Mesenteric fat pad (tissue), 1 donor: Measurements from ENCODE around the gene NADK. TPM values are rescaled to one million over a fixed set of nuclear protein-coding genes. Genes with fewer than 3 reads are reported as not detected.

Source experiments
- DNase-seq: peaks from one replicate; pipeline ENCODE4 v3.0.0-alpha.2; 2020; ENCODE audit warnings: low spot score
- total RNA-seq: library from RNA; stranded (reverse); fragmentation: NEBNext Ultra II Directional; extraction: Animal tissue kit (Norgen Biotek cat#: 25700); gene quantifications from one replicate; pipeline ENCODE4 v1.2.1, GENCODE V29; 2021
- donor health status: DM: yes; HTN: yes; CAD: no.

The NADK gene
- total RNA-seq, 1 donor from 2014 or later: 165 TPM

DNA sequence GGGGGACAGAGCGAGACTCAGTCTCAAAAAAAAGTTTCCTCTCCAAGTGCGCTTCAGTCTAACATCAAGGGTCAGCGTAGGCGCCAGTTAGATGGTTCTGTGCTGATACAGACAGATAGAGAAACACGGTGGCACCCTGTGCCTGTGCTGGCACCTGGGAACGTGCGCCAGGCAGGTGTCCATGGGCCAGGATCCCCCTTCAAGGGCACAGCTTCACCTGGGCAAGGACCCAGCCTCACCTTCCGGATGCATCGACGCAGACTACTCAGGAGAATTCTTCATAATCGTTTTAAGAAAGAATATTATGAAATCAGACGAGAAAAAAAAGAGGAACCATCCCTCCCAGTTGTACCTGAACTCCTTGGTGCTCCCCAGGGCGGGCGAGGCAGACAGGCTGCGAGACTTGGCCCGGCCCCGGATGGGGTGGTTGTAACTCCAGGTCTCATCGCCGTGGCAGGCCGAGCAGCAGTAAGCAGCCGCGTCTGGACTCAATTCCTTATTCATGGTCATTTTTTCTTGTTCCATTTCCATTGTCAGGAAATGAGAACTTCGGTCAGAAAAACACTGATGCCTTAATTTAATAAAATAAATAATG is 13.3 kb downstream of the NADK start:
- DNase-seq: peak; percentile 76

DNA sequence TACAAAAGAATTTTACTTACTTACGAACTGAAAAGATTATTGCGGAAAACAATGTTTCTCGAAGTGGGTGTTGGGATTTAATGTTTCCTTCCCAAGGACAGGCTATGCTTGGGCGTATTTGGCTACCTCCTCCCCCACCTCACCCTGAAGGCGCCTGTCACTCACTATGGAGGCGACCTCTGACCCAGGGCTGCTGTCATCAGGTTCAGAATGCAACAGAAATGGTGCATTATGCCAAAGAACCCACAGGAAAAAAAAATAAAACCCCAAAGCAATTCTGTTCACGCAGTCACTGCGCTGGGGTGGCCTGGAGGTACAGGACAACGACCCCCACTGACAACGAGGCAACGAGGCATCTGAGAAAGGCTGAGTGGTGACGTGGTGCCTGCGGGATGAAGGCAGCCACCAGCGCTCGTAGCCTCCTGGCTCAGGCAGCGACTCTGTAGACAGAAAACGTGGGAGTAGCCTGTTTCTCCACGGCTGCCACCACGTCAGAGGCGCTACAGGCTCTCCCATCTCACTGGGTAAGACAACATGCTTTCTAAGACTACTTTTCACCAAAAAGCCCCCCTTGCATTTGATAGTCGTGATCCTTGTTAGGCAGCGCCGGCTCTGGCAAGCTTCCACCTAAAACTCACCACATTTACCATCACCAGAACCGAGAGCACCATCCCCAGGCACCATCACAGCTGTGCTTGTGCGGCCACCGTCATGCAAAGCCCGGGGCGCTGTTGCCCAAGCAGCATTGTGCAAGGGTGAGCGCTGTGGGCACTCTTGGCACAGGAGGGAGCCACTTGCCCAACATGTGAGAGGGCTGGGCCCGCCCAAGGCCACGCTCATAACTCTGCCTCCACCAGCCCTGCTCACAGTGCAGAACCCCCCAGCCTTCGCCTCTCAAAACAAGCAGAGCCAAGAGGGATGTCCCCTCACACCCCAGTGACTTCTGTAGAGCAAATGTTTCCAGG is 14.3 kb downstream of the NADK start:
- DNase-seq: peak; percentile 92

DNA sequence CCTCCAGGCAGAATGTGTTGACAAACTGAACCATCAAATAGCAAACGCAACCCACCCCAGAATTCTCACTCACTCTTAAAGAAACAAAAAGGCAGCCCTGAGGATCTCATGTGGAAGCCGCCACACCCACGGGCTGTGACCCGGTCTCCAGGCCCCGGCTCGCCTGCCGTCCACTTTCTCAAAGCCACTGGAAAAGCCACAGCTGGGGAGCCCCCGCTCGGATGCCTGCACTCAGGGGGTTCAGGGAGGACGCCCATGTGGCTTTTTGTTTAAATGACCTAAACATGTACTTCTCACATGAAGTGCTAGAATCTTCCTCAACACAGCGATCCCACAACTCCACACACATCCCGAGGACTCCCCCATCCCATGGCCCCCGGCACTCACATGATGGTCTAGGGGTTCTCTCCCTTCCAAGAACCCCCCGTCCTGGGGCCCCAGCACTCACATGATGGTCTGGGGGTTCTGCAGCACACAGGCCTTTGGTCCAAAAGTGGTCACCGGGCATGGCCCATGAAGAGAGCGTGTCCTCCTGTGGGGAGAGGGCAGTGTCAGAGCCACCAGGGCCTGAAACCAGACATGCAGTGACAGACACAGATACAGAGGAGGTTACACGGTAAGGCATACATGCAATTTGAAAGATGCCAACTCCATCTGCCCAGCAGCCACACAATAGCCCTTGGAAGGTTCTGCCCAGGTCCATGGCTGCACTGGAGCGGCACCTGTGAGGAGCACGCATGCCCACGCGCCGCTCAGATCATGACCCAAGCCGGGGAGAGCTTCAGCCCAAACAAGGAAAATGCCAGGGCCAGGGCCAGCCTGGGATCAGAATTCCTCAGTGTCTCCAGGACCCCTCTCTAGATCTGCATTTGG is 16.5 kb downstream of the NADK start:
- peak; percentile 84 for DNase-seq

DNA sequence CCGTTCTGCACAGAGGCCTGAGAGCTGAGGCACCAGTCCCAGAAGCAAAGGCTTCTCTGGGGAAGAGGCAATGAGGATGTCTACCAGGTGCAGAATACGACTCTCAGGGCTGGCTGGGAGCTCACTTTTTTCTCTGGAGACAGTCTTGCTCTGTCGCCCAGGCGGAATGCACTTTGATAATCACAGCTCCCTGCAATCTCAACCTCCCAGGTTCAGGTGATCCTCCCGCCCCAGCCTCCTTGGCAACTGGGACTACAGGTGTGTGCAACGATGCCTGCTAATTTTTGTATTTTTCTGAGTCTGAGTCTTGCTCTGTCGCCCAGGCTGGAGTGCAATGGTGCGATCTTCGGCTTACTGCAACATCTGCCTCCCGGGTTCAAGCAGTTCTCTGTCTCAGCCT is 17.6 kb downstream of the NADK start:
- no peak for DNase-seq

DNA sequence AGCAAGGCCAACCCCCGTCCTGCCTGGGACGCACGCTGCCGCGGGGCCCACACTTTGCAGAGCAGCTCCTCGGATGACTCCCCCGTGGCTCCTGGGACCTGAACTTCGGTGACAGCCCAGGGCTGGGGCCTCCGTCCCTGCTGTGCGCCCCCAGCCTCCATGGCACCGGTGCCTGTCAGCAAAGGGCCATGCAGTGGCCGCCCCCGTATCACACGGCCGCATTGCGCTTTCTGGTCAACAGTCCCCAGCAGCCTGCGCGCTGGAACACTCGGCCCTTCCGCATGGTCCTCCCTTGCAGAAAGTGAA is 18.0 kb downstream of the NADK start:
- peak; percentile 86 for DNase-seq

DNA sequence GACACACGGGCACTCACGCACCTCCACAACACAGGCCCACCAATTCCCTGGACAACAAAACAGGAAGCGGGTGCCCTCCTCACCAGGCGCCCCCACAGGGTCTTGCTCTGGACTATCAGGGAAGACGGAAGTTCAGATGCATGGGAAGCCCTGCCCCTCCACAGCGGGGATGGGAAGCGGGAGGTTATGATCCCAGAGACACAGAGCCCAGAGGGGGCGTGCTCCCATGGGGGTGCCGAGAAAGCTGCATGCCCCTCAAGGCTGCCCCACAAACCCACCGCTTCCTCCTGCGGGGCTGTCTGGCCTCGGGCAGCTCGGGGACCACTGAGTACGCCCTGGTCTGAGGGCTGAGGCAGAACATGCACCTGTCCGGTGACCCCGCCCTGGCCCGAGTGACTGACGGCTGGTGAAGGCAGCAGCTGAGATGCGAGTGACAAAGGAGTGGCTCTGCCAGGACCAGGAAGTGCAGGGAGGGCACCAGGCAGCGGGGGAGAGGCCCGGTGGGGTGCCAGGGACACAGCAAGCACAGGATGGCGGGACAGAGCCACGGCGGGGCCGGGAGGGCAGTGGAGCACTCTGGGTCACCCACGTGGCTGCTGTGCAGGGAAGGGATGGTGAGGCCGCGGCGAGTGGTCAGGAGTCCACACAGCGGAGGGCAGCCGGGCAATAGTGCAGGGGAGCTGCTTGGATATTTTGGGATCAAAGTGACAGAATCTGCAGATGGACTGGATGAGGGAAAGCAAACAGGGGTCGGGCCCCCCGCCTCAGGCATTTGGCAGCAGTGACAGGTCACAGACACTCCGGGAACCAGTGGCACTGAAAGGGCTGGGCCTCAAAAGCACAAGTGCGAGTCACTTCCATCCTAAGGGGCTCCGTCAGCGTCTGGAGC is 18.6 kb downstream of the NADK start:
- peak; percentile 87 for DNase-seq

DNA sequence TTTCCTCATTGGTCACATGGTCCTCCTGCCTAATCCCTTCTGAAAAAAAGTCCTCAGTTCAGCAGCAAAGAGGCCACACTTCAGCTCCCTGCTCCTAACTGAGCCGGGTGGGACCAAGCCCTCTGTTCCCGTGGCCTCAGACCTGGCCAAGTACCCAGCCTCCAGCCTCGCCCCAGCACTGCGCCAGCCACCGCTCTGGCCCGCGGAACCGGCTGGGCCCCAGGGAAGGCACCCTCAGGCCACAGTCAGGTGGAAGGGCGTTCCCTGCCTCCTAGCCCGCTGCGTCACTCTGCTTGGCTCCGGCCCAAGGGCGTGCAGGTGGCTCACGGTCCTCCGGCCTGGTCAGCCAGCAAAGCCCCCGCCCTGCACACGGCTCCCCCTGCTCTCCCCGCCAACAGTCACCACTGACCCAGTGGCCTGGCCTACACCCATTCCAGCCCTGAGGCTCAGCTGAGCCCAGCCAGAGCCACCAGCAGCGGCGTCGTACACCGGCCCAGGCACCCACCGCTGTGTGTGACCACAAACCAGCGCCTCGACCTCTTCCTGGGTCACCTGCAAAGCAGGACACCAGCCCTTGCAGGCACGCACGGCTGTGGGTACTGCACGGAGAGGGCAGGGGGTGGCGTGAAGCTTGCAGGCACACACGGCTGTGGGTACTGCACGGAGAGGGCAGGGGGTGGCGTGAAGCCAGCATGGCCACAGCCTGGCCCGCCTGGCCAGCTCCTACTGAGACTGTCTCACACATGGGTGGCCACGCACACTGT is 19.4 kb downstream of the NADK start:
- DNase-seq: peak; percentile 91

DNA sequence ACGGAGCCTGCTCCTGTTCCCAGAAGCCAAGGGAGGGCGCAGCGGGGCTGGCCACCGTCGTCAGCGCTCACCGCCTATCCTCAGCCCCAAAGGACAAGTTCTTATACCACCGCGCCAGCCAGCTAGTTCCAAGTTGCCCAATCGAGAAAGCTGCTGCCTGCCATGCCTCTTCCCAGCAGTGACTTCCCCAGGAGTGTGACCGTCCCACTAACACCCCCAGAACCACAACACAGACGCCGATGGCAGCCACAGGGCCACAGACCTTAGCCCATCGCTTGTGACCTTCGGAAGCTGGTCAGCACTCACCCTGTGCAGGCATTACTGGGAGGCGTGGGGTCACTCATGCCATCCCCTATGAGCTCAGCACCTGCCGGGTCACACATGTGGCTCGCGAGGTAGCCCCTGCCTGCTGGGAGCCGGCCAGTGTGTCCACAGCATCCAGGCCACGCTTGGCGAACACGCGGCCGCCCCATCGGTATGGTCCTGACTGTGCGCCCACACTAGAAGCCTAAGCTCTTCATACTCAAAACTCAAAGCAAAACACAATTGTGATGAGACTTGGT is 20.1 kb downstream of the NADK start:
- peak; percentile 87 for DNase-seq

DNA sequence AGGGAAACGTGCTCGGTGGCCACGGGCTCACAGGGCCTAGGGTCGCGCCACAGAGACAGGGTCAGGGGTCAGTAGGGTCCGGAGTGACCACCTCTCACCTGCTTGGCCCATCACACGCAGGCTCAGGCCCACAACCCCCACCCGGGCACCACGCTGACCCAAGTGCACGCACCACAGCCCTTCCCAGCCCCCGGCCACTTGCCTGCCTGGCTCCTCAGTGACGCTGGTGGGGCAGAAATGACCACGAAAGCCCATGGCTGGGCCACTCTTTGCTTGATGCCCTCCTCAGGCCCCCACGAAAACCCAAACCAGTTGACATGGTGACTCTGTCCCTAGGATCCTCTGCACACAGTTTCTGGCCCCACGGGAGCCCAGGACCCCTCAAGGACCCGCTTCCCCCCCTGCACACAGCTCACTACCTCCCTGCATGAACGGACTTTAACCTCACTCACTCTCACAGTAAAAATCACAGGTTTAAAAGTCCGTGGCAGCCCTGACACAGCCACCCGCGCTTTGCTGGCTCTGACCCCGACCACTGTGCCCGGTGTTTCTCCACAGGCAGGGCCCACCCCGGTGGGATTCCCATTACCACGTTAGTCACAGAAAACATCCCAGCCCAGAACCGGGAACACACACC is 20.7 kb downstream of the NADK start:
- DNase-seq: peak; percentile 83

DNA sequence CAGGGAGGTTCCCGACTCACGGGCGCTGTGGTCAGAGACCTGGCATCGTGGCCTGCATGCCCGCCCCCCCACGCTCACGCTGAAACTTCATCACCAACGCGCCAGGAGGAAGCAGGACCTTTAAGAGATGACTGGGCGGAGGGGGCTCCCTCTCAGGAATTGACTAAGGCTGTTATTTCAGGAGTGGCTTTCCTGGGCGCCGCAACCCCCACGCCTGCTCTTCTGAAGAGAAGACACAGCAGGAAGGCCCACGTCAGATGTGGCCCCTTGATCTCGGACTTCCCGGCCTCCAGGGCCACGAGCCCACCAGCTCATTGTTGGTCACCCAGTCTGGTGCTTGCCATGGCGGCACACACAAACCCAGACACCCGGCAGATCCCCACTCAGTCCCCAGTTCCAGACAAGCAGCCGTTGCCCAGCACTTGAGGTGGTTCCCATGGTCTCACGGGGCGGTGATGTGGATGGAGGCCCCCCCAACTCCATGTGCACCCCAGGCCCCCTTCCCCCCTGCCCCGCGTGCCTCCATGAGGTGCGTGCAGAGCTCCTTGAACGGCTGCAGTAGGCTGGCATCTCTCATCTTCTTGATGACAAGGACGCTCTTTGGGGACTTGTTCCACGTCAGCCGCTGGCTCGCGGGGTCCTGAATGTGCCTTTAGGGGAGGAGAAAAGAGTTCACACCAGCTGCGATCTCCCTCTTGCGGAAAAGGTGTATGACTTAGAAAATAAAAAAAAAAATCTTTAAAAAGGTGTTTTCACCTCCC is 21.4 kb downstream of the NADK start:
- DNase-seq: peak; percentile 79

DNA sequence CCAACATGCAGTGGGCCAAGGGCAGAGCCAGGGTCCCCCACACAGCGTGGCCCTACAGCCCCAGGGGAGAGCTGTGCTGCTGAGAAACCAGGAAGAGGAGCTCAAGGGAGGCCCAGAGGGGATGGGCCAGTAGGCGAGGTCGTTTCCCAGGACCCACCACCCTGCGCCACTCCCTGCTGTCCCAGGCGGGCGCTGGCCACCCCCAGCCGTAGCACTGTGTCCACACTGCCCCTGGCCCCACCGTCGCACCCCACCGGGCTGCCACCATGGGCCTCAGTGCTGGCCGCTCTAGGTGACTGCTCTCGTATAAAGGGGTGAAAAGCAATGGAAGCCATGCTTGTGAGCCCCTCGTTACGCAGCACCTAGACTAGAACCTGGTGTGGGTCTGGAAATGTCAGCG is 22.4 kb downstream of the NADK start:
- peak; percentile 57 for DNase-seq

DNA sequence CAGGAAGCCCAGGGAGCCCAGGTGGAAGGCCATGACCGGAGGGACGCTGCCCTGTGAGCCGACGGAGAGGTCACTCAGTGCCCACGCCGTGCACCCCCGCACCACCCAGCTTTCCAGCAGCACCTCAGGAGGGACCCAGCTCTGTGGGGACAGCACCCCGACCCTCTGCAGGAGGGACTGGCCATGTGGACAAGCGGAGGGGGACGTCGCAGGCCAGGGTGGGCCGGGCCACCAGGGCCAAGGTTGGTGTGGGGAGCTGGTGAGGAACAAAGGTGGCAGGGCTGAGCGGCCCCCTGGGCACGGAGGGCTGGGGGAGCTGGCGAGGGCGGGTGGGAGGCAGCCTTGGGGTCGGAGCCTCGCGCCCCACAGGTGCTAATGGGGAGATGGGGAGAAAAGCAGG is 22.8 kb downstream of the NADK start:
- DNase-seq: peak; percentile 71

DNA sequence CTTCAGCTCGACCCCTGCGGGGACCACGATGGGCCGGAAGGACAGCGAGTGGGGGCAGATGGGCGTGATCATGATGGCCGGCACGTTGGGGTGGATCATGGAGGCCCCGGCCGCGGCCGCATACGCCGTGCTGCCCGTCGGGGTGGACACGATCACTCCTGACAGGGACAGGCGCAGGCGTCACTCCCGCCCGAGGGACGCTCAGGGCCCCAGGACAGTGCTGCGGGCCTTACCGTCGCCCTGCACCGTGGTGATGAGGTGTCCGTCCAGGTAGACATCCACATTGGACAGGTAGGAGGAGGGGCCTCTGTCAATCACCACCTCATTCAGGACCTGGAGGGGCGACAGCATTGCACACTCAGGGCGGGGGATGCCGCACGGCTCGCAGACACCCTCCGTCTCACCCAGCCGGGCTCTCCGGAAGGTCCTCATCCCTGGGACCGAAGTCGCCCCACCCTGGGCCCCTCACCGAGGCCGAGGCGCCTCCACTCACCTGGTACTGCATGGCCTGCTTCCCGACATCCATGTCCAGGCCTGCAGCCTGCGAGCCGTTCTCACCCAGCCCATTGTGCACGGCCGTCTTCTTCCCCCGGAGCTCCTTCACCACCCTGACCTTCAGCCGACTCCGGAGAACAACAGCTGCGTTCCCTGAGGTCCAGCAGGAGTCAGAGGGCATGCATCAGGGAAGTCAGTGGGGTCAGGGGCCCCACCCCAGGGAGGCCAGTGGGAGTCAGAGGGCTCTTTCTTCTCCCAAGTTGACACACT is 24.0 kb downstream of the NADK start:
- DNase-seq: peak; percentile 60

DNA sequence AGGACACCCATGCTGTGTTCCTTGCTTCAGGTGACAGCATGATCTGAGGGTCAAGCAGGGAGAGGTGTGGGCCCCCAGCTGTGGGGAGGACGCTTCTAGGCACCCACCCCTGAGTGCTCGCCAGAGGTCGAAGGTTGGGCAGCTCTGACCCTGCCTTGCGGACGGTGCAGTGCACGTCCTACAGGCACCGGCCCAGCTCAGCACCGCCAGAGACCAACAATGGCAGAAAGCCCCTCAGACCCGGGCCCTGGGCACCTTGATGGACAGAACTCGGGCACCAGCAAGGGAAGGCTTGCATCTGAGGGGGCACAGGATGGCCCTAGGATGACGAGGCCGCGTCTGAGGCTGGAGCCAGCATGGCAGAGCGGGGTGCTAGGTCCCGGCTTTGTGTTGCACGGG is 24.7 kb downstream of the NADK start:
- DNase-seq: peak; percentile 81

DNA sequence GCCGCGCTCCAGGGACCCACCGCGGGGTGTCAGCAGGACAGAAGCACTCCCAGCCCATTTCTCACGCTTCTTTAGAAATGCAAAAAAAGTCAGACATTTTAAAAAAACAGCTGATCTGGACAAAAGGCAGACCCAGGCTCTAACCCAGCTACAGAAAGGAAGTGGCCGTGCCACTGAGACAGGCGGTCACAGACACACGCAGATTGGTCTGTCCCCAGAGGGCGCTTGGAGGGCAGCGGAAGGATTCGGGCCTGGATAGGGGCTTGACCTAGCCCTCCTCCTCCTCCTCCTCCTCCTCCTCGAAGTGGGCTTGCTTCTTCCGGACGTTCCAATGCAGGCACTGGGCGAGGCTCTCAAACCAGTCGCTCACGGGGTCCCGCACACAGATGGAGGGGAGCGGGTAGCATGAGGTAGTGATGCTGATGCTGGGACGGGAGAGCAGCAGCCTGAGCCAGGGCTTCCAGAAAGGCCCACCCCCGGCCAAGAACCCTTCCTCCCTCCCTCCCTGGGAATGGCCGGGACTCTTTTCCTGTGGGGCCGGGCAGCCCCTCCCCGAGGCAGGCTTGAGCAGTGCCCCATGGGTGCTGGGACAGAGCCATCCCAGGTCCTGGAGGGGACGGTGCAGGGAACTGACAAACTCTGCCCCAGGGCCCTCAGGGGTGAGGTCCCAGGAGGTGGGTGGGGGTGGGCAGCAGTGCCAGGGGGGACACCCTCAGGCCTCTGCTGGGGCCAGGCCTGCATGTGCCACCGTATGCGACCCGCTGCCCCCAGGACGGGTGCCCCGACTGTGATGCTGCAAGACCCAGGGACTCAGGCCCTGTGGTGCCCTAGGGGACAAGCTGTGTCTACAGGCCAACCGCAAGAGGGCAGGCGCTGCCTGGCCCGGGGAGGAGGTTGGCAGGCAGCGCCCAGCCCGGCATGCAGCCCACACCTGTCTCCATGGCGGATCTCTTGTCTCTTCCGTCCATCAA is 25.3 kb downstream of the NADK start:
- peak; percentile 80 for DNase-seq

DNA sequence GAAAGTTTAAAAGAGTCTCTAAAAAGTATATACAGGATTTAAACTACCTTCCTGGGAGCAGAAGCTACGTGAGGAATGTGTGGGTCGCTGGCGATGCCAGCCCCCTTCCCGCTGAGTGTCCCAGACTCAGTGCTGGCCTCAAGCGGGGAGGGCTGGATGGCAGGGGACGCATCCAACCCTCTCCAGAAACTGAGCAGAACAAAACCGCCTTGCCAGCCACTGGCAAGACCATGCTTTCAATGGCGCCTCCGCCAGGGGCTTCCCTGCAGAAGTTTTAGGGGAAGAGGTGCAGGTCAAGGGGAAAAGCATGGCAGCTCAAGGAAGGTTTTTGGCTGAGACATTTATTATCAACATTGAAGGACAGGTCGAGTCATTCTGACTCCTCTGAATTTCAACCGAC is 26.1 kb downstream of the NADK start:
- peak; percentile 22 for DNase-seq
